ENCODE measurements around the gene FRY.

DNA sequence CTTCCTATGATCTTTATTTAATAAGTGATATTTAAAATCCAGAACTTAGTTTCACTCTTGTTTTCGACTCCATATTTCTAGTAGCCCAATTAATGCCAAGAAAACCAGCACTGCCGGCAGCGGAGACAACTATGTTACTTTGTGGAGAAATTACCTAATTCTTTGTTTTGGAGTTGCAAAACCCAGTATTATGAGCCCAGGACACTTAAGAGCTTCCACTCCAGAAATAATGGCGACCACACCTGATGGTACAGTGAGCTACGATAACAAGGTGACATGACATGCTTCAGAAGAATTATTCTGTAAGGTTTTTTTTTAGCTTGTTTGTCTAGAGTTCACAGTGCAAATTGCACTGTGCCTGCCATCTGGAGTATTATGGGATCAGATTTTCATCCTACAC is 147.2 kb downstream of the FRY start:
- TF ChIP-seq, protein P1, sequence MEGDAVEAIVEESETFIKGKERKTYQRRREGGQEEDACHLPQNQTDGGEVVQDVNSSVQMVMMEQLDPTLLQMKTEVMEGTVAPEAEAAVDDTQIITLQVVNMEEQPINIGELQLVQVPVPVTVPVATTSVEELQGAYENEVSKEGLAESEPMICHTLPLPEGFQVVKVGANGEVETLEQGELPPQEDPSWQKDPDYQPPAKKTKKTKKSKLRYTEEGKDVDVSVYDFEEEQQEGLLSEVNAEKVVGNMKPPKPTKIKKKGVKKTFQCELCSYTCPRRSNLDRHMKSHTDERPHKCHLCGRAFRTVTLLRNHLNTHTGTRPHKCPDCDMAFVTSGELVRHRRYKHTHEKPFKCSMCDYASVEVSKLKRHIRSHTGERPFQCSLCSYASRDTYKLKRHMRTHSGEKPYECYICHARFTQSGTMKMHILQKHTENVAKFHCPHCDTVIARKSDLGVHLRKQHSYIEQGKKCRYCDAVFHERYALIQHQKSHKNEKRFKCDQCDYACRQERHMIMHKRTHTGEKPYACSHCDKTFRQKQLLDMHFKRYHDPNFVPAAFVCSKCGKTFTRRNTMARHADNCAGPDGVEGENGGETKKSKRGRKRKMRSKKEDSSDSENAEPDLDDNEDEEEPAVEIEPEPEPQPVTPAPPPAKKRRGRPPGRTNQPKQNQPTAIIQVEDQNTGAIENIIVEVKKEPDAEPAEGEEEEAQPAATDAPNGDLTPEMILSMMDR (IDR thresholded peaks at IDR 0.05) = no peak
- TF ChIP-seq POLR2A (IDR thresholded peaks at IDR 0.05) = no peak

Data from heart left ventricle (tissue), 13 donors.